ENCODE results near the gene CAMSAP2.

- TF ChIP-seq, protein P1, sequence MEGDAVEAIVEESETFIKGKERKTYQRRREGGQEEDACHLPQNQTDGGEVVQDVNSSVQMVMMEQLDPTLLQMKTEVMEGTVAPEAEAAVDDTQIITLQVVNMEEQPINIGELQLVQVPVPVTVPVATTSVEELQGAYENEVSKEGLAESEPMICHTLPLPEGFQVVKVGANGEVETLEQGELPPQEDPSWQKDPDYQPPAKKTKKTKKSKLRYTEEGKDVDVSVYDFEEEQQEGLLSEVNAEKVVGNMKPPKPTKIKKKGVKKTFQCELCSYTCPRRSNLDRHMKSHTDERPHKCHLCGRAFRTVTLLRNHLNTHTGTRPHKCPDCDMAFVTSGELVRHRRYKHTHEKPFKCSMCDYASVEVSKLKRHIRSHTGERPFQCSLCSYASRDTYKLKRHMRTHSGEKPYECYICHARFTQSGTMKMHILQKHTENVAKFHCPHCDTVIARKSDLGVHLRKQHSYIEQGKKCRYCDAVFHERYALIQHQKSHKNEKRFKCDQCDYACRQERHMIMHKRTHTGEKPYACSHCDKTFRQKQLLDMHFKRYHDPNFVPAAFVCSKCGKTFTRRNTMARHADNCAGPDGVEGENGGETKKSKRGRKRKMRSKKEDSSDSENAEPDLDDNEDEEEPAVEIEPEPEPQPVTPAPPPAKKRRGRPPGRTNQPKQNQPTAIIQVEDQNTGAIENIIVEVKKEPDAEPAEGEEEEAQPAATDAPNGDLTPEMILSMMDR (conservative IDR thresholded peaks at IDR 0.05 in 1 of 2, IDR thresholded peaks at IDR 0.05 in 1 of 2; ENCODE audit: extremely low read depth in 1 of 2, insufficient read depth in 1 of 2, low read depth in 1 of 2, low read length in 2 of 2), result no peak
- TF ChIP-seq EZH2 (IDR thresholded peaks at IDR 0.05; ENCODE audit: borderline replicate concordance, low read length), result no peak
Observed at GRCh38 chr1:200729863-200730262, 8.8 kb upstream of the CAMSAP2 start.
